Naive thymus-derived CD8-positive, alpha-beta T cell (primary cell): Measurements from ENCODE around the gene WDR13. TPM values are rescaled to one million over a fixed set of nuclear protein-coding genes. Genes with fewer than 3 reads are reported as not detected.
A peak's percentile ranks its signal among the peaks of the same experiment; 100 is the strongest.

Source experiments
- ATAC-seq, 2 donors: fragments of 150-1000 bp; cut with Tn5 transposase in 1 of 2; sonication (Bioruptor Pico), chemical (Tn5 transposase) in 1 of 2; 1 replicate in 1 of 2; 2 replicates in 1 of 2; pipeline ENCODE4 v1.10.0; 2021; ENCODE audit warnings: mild to moderate bottlenecking in 2 of 2, moderate library complexity in 2 of 2
- POLR2A ChIA-PET: fragments of 350-600 bp; sonication (Branson Sonifier 250); formaldehyde crosslinking; loops from one replicate; lab custom pipeline; 2021; ENCODE audit warnings: antibody characterized with exemption; lab: Charles Lee
- DNase-seq, 10 donors: peaks; one replicate each; pipeline versions ENCODE4 v3.0.0 to v3.0.0-alpha.2; 2020 to 2022
- H3K27ac Mint-ChIP-seq, 10 donors: one replicate each; pipeline ENCODE4 v1.8.0; 2020 to 2022; ENCODE audit warnings: mild to moderate bottlenecking in 10 of 10, mixed read lengths in 10 of 10, moderate library complexity in 4 of 10, inconsistent platforms in 1 of 10
- H3K27me3 Mint-ChIP-seq, 5 donors: one replicate each; pipeline ENCODE4 v1.8.0; 2021 to 2022; ENCODE audit warnings: mixed read lengths in 5 of 5
- H3K36me3 Mint-ChIP-seq, 3 donors: one replicate each; pipeline ENCODE4 v1.8.0; 2020 to 2022; ENCODE audit warnings: mixed read lengths in 3 of 3, mild to moderate bottlenecking in 2 of 3, inconsistent platforms in 1 of 3
- H3K4me1 Mint-ChIP-seq, 4 donors: one replicate each; pipeline ENCODE4 v1.8.0; 2021 to 2022; ENCODE audit warnings: mixed read lengths in 4 of 4
- H3K4me3 Mint-ChIP-seq, 10 donors: one replicate each; pipeline ENCODE4 v1.8.0; 2020 to 2022; ENCODE audit warnings: mild to moderate bottlenecking in 10 of 10, mixed read lengths in 10 of 10, moderate library complexity in 6 of 10, inconsistent platforms in 1 of 10
- H3K9me3 Mint-ChIP-seq, 9 donors: one replicate each; pipeline ENCODE4 v1.8.0; 2020 to 2022; ENCODE audit warnings: mixed read lengths in 9 of 9, mild to moderate bottlenecking in 3 of 9, inconsistent platforms in 1 of 9, moderate library complexity in 1 of 9
- polyA plus RNA-seq, 3 donors: library from polyadenylated mRNA; unstranded; fragments of 300-500 nt; fragmentation: Illumina TruSeq; gene quantifications; one replicate each; pipeline ENCODE4 v1.2.3, GENCODE V29; 2021
- total RNA-seq, 8 experiments: library from RNA in 2 of 8; stranded (reverse) in 2 of 8; gene quantifications; one replicate each; pipeline ENCODE4 v1.2.3 and lab custom pipeline; 2021 to 2026

Gene WDR13
- total and polyA plus RNA-seq, 5 experiments from 2014 or later: 32.2 to 51.5 (median 45.5) TPM

DNA sequence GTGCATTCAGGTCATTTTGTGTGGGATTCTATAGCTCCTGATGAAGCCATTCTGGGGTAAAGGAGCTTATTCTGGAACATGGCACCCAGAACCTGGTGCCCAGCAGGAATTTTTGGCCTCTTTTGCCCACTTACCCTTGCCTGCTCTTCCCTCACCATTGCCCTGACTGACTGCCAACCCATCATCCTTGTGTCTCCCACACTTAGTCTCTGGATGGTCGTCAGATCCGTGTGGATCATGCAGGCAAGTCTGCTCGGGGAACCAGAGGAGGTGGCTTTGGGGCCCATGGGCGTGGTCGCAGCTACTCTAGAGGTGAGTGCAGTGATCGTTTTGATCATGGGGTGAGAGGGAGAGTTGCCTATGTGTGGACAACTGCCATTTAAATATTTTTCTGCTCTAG, 21.2 kb upstream of the WDR13 start:
- peak overlapping the region in 7 of 10 donors; percentile 26 to 99 (median 72) for H3K4me3 Mint-ChIP-seq
- POLR2A ChIA-PET: interaction anchor here (1.0 kb wide), 1 partner anchor 18 kb away, joined by 3 read pairs; no protein-coding TSS in a partner anchor

GRCh38 chrX:48578661-48579128, 18.6 kb upstream of the WDR13 start:
- Mint-ChIP-seq H3K4me3 (peak overlapping the region in 1 of 10 donors; percentile 28), H3K4me1 (peaks cover 7 to 30% (median 25%) of the 10 kb centered on the region in 4 donors), H3K9me3 (peaks cover 0 to 4% (median 0%) of the 10 kb centered on the region in 9 donors), H3K36me3 (peaks cover 0 to 45% (median 3%) of the 10 kb centered on the region in 3 donors), H3K27me3 (no peaks in the 10 kb centered on the region), H3K27ac (peak overlapping the region in 7 of 10 donors; percentile 9 to 73 (median 43))
- DNase-seq (no peak), ATAC-seq (no peak)
- POLR2A ChIA-PET: interaction anchor here (0.9 to 1.4 kb wide), 2 partner anchors 18 to 39 kb away, joined by 3 read pairs; partner anchors contain the start of gene TBC1D25

More for the DNA sequence above, 21.2 kb upstream of the WDR13 start:
- Mint-ChIP-seq H3K27ac (peak overlapping the region in 7 of 10 donors; percentile 14 to 100 (median 40)), H3K4me1 (peaks cover 7 to 31% (median 24%) of the 10 kb centered on the region in 4 donors), H3K27me3 (no peaks in the 10 kb centered on the region), H3K9me3 (peaks cover 0 to 4% (median 0%) of the 10 kb centered on the region in 9 donors), H3K36me3 (peaks cover 0 to 45% (median 3%) of the 10 kb centered on the region in 3 donors)
- ATAC-seq: no peak
- DNase-seq: no peak

DNA sequence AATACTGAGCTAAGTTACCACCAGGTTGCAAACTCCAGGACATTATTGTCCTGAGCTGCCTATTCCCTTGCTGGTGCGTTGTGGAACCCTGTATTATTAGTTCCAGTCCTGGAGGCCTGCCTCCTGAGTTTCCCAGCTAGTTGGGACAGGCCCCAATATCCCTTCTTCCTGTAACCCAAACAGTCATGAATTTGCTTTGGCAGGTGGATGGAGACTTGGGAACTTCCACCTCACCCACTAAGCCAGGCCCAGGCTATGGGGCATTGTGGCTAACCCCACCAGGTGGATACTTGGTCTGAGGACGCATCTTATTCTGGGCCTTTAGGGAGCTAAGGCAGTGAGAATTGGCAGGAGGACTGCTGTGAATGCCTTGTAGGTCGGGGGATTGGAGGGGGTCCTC, 18.0 kb upstream of the WDR13 start:
- POLR2A ChIA-PET: interaction anchor here (0.9 kb wide), 1 partner anchor 17 kb away, joined by 3 read pairs; no protein-coding TSS in a partner anchor
- DNase-seq (no peak), ATAC-seq (no peak)
- Mint-ChIP-seq H3K4me1 (peaks cover 5 to 25% (median 20%) of the 10 kb centered on the region in 4 donors), H3K27me3 (no peaks in the 10 kb centered on the region), H3K36me3 (peaks cover 0 to 45% (median 3%) of the 10 kb centered on the region in 3 donors), H3K27ac (peak overlapping the region in 6 of 10 donors; percentile 36 to 69 (median 54)), H3K9me3 (peaks cover 0 to 4% (median 0%) of the 10 kb centered on the region in 9 donors), H3K4me3 (no peak overlapping the region)

- no peaks in the 10 kb centered on the region for H3K9me3 Mint-ChIP-seq
- POLR2A ChIA-PET: interaction anchor here (0.6 kb wide), 1 partner anchor 519 kb away, joined by 3 read pairs; no protein-coding TSS in a partner anchor
- no peaks in the 10 kb centered on the region for H3K27me3 Mint-ChIP-seq
- DNase-seq: no peak
- no peak for ATAC-seq
- peak overlapping the region in 1 of 10 donors; percentile 32 for H3K27ac Mint-ChIP-seq
- H3K4me1 Mint-ChIP-seq: peaks cover 5 to 19% (median 12%) of the 10 kb centered on the region in 4 donors
- peaks cover 0 to 38% (median 0%) of the 10 kb centered on the region in 3 donors for H3K36me3 Mint-ChIP-seq
- H3K4me3 Mint-ChIP-seq: no peak overlapping the region
These were observed 16.6 kb upstream of the WDR13 start for GRCh38 chrX:48580662-48581061.

- DNase-seq (no peak), ATAC-seq (no peak)
- Mint-ChIP-seq H3K4me1 (peaks cover 0 to 5% (median 4%) of the 10 kb centered on the region in 4 donors), H3K27me3 (no peaks in the 10 kb centered on the region), H3K27ac (peak overlapping the region in 1 of 10 donors; percentile 61), H3K9me3 (no peaks in the 10 kb centered on the region), H3K4me3 (no peak overlapping the region), H3K36me3 (peaks cover 0 to 3% (median 0%) of the 10 kb centered on the region in 3 donors)
- POLR2A ChIA-PET: interaction anchor here (2.3 kb wide), 1 partner anchor 10 kb away, joined by 6 read pairs; the partner anchor contains the start of gene RBM3
These were observed 12.6 kb upstream of the WDR13 start for GRCh38 chrX:48584698-48585097.

DNA sequence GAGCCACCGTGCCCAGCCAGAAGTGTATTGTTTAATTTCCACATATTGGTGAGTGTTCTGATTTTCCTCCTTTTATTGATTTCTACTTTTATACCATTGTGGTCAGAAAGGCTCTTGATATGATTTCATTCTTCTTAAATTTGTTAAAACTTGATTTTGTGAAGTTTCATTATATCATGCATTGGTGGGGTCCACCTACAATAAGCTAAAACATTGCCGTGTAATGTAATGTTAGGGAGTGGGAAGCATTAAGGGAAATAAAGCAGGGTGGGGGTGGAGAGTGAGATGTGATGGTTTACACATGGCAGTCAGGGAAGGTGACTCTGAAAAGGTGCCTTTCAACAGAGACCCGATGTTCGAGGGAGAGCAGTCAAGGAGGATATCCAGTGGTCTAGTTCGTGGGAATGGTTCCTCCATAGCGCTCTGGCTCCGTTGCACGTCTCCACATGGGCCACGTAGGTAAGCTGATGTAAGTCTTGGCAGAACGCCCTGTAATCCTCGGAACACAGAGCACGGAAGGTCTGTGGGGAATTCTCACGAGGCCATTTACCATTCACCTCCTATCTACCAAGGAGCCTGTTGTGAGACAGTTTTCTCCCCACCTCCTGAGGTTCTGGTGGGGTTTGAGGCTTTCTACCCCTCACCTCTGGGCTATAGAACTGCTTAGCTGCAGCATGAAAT, 7.7 kb upstream of the WDR13 start:
- ATAC-seq (no peak), DNase-seq (no peak)
- Mint-ChIP-seq H3K36me3 (no peaks in the 10 kb centered on the region), H3K27ac (no peak overlapping the region), H3K4me3 (no peak overlapping the region), H3K9me3 (no peaks in the 10 kb centered on the region), H3K27me3 (no peaks in the 10 kb centered on the region), H3K4me1 (peaks cover 0 to 2% (median 0%) of the 10 kb centered on the region in 4 donors)
- POLR2A ChIA-PET: interaction anchor here (0.5 kb wide), 1 partner anchor 13 kb away, joined by 3 read pairs; no protein-coding TSS in a partner anchor

DNA sequence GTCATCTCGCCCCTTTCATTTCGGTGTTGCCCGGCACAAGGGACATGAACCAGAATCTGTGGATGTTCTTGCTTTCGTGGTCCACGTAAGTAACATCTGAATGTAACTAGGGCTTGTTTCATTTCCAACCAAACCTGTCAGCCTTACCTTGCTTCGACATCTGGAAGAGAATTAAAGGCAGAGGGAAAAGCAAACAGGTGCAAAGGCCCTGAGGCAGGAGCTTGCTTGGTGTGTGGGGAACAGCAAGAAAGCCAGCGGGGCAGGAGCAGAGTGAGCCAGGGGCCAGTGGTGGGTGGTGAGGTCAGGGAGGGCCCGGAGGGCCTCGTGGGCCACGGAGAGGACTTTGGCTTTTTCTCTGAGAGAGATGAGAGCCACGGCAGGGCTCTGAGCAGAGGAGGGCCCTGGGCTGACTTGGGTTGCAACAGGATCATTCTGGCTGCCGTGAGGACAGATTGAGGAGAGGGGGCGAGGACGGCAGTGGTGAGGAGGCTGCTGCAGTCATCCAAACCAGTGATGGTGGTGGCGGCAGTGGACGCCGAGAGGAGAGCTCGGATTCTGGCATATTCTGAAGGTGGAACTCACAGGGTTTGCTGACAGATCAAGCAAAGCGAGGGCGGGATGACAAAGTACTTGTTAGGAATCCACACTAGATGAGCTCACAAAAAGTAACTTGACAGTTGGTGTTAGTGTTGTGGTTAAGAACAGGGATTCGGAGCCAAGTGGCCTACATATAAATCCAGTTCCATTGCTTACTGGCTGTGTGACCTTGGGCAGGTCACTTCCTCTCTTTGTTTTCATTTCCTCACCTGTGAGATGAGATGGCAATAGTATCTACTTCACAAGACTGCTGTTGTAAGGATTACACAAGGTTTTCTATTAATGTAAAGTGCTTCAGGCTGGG, 6.8 kb upstream of the WDR13 start:
- no peaks in the 10 kb centered on the region for H3K36me3 Mint-ChIP-seq
- no peaks in the 10 kb centered on the region for H3K27me3 Mint-ChIP-seq
- no peak overlapping the region for H3K4me3 Mint-ChIP-seq
- H3K9me3 Mint-ChIP-seq: no peaks in the 10 kb centered on the region
- DNase-seq: no peak
- no peak for ATAC-seq
- POLR2A ChIA-PET: no interaction called here
- peaks cover 0 to 2% (median 0%) of the 10 kb centered on the region in 4 donors for H3K4me1 Mint-ChIP-seq
- no peak overlapping the region for H3K27ac Mint-ChIP-seq

DNA sequence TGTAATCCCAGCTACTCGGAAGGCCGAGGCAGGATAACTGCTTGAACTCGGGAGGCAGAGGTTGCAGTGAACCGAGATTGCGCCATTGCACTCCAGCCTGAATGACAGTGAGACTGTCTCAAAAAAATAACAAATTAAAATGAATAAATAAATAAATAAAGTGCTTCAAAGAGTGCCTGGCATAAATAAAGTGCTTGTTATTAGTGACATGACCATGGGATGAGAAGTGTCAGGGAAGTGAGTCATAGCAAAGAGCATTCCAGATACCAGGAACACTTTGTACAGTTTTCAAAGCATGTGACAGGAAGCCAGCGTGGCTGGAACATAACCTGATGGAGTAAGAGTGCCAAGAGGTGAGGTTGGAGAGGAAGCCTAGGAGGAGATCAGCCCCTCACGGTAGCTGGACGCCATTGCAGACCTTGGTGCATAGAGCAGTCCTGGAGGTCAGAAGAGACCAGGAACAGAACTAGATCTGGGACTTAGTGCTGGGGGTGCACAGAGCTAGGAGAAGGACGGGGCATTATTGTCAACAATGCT, 6.0 kb upstream of the WDR13 start:
- POLR2A ChIA-PET: interaction anchor here (0.5 kb wide), 1 partner anchor 69 kb away, joined by 3 read pairs; no protein-coding TSS in a partner anchor
- no peaks in the 10 kb centered on the region for H3K36me3 Mint-ChIP-seq
- no peak for DNase-seq
- no peaks in the 10 kb centered on the region for H3K9me3 Mint-ChIP-seq
- H3K27me3 Mint-ChIP-seq: no peaks in the 10 kb centered on the region
- no peak overlapping the region for H3K27ac Mint-ChIP-seq
- no peak overlapping the region for H3K4me3 Mint-ChIP-seq
- no peak for ATAC-seq
- peaks cover 0 to 2% (median 0%) of the 10 kb centered on the region in 4 donors for H3K4me1 Mint-ChIP-seq

GRCh38 chrX:48592971-48593370, 4.3 kb upstream of the WDR13 start:
- Mint-ChIP-seq H3K4me3 (peak overlapping the region in 1 of 10 donors; percentile 4), H3K36me3 (peaks cover 0 to 2% (median 0%) of the 10 kb centered on the region in 3 donors), H3K4me1 (peaks cover 3 to 8% (median 5%) of the 10 kb centered on the region in 4 donors), H3K27ac (peak overlapping the region in 1 of 10 donors; percentile 5), H3K9me3 (no peaks in the 10 kb centered on the region), H3K27me3 (peaks cover 0 to 1% (median 0%) of the 10 kb centered on the region in 5 donors)
- no peak for ATAC-seq
- DNase-seq: no peak
- POLR2A ChIA-PET: no interaction called here

DNA sequence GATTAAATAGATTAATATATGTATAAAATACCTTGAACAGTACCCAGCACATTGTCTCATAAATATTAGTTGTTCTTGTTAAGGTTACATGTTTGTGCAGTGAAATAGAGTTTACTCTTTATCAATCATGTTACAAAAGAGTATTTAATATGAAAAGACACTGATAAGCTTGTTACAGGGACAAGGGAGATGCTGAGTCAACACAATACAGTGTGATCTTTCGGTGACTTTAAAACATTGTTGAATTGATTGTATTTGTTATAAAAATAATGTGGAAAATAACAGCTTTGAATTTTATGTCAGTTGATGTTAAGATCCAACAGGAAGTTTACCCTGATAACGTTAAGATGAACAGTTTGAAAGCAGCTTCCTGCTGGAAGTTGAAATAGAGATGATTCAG, 1.4 kb upstream of the WDR13 start:
- ATAC-seq (no peak), DNase-seq (no peak)
- Mint-ChIP-seq H3K27me3 (peaks cover 0 to 2% (median 0%) of the 10 kb centered on the region in 5 donors), H3K4me3 (no peak overlapping the region), H3K9me3 (no peaks in the 10 kb centered on the region), H3K27ac (no peak overlapping the region), H3K36me3 (peaks cover 0 to 5% (median 0%) of the 10 kb centered on the region in 3 donors), H3K4me1 (peaks cover 7 to 18% (median 10%) of the 10 kb centered on the region in 4 donors)
- POLR2A ChIA-PET: interaction anchor here (1.1 to 1.9 kb wide), 2 partner anchors 17 to 21 kb away, joined by 3 to 8 read pairs; partner anchors contain the start of gene RBM3

GRCh38 chrX:48598614-48599013, 1.3 kb downstream of the WDR13 start:
- Mint-ChIP-seq H3K36me3 (peaks cover 0 to 13% (median 0%) of the 10 kb centered on the region in 3 donors), H3K9me3 (no peaks in the 10 kb centered on the region), H3K27me3 (peaks cover 0 to 2% (median 0%) of the 10 kb centered on the region in 5 donors), H3K27ac (peak overlapping the region in 7 of 10 donors; percentile 99 to 100 (median 99)), H3K4me3 (peak overlapping the region in 9 of 10 donors; percentile 94 to 98 (median 96)), H3K4me1 (peaks cover 7 to 18% (median 9%) of the 10 kb centered on the region in 4 donors)
- no peak for DNase-seq
- ATAC-seq: no peak
- POLR2A ChIA-PET: interaction anchor here (0.7 to 1.7 kb wide), 5 partner anchors 24 to 293 kb away, joined by 3 to 11 read pairs (median 4); partner anchors contain the start of genes FTSJ1 and RBM3
